ENCODE results near the gene PTPN6. TPM values are rescaled to one million over a fixed set of nuclear protein-coding genes. Genes with fewer than 3 reads are reported as not detected.

PTPN6 gene
- total and polyA plus RNA-seq, 2 of the 8 experiments (the other 6 are each of a cell fraction or from before 2014, with no cell fraction given) = 16.3 to 28.4 TPM

DNA sequence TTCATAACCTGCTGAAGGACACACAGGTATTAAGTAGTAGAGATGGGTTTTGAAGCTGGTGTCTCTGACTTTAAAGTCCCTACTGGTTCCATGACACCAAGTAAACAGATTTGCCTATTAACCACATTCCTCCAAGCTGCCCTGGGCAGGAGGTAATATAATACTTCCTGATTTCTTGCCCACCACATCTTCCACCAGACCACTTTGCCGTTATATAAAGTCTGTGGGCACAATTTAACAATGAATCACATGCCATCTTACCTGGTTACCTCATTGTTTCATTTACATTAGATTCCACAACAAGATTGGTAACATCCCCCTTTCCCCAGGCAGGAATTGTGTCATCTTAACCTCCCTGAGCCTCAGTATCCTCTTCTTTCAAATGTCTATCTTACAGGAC is 47.4 kb upstream of the PTPN6 start (continued):
- TF ChIP-seq HDAC6 (IDR thresholded peaks at IDR 0.05; ENCODE audit: low read depth, low read length) (no peak), GTF2F1 (IDR thresholded peaks at IDR 0.05; ENCODE audit: borderline replicate concordance, low read depth, low read length) (no peak), CBX8 (IDR thresholded peaks at IDR 0.05; ENCODE audit: borderline replicate concordance, low read depth, low read length) (no peak), POU5F1 (IDR thresholded peaks at IDR 0.05; ENCODE audit: low read depth, low read length) (no peak)
